ENCODE measurements around the gene LRTM2.
"Not testable (repeated sequence)": the region's sequence is repeated elsewhere in the genome, so short reads cannot be mapped to it uniquely, and the experiment has no call there.

LRTM2 gene

GRCh38 chr12:1812650-1813302 is 7.6 kb upstream of the LRTM2 start:
- no peak for DNase-seq

GRCh38 chr12:1814266-1814665 is 6.1 kb upstream of the LRTM2 start:
- no peak for DNase-seq

- no peak for DNase-seq
Measured at GRCh38 chr12:1815108-1815507, 5.3 kb upstream of the LRTM2 start.

- no peak for DNase-seq
Measured at GRCh38 chr12:1815814-1816729, 4.3 kb upstream of the LRTM2 start.

GRCh38 chr12:1816730-1817348 is 3.5 kb upstream of the LRTM2 start:
- no peak for DNase-seq

- not testable (repeated sequence) for DNase-seq
Measured at GRCh38 chr12:1817928-1818327, 2.4 kb upstream of the LRTM2 start.

GRCh38 chr12:1819050-1819449 is 1.3 kb upstream of the LRTM2 start:
- DNase-seq, result no peak

GRCh38 chr12:1819571-1819970 is 794 bp upstream of the LRTM2 start:
- no peak for DNase-seq

- no peak for DNase-seq
Measured at GRCh38 chr12:1820896-1821291, 529 bp downstream of the LRTM2 start.

- no peak for DNase-seq
Measured at GRCh38 chr12:1821805-1822204, 1.4 kb downstream of the LRTM2 start.

GRCh38 chr12:1822699-1823098 is 2.3 kb downstream of the LRTM2 start:
- DNase-seq, result no peak

- no peak for DNase-seq
Measured at GRCh38 chr12:1823237-1823636, 2.9 kb downstream of the LRTM2 start.

GRCh38 chr12:1825382-1826102 is 5.2 kb downstream of the LRTM2 start:
- no peak for DNase-seq

- no peak for DNase-seq
Measured at GRCh38 chr12:1826401-1826800, 6.0 kb downstream of the LRTM2 start.

- DNase-seq, result no peak
Measured at GRCh38 chr12:1826867-1827705, 6.7 kb downstream of the LRTM2 start.

- no peak for DNase-seq
Measured at GRCh38 chr12:1827826-1828805, 7.8 kb downstream of the LRTM2 start.

GRCh38 chr12:1828856-1829255 is 8.5 kb downstream of the LRTM2 start:
- no peak for DNase-seq

- DNase-seq, result no peak
Measured at GRCh38 chr12:1829306-1829900, 9.0 kb downstream of the LRTM2 start.

- DNase-seq, result no peak
Measured at GRCh38 chr12:1830401-1830845, 10.1 kb downstream of the LRTM2 start.
